ENCODE measurements around the gene TBC1D22A. TPM values are rescaled to one million over a fixed set of nuclear protein-coding genes. Genes with fewer than 3 reads are reported as not detected.
A peak's percentile ranks its signal among the peaks of the same experiment; 100 is the strongest.

Gene TBC1D22A
- total and polyA plus RNA-seq, 2 donors from 2014 or later, result 24.6 to 39.4 TPM

DNA sequence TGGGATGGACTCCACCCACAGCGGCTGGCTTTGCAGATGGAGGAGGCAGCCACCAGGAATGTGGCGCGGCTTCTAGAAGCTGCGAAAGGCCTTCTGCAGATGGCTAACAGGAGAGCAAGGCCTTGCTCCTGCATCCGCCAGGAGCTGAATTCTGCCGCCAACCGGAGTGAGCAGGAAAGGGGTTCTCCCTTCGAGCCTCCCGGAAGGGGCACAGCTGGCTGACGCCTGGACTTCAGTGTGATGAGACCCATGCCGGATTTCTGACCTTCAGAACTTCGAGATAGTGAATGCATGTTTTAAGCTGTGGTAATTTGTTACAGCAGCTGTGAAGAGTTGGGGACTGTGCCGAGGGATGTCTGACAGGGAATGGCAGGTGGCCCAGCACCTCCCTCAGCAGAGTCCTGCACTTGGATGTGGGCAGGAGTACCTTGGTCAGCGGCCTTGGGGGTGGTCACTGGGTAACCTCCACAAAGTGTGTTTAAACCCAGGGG lies 7.7 kb downstream of the TBC1D22A start:
- H3K27me3 ChIP-seq (ENCODE audit: control insufficient read depth, insufficient read depth, low read length), result no peaks in the 10 kb centered on the region
- intact Hi-C loops (cut with DNase I), result no loop called here
- H3K4me3 ChIP-seq (ENCODE audit: low read length in 3 of 3), result no peak overlapping the region
- H3K9me3 ChIP-seq (ENCODE audit: control insufficient read depth in 2 of 3, insufficient read depth in 1 of 3, low read length in 3 of 3), result no peaks in the 10 kb centered on the region
- H3K27ac ChIP-seq (ENCODE audit: low read depth in 2 of 2, low read length in 2 of 2), result peak overlapping the region in 1 of 2 donors; percentile 71
- H3K36me3 ChIP-seq (ENCODE audit: control insufficient read depth in 2 of 3, insufficient read depth in 3 of 3, low read length in 3 of 3), result no peaks in the 10 kb centered on the region
- peak in 1 of 5 donors; percentile 76 for DNase-seq
- FAIRE-seq, result no peak
- peaks cover 0 to 30% (median 7%) of the 10 kb centered on the region in 3 donors for H3K4me1 ChIP-seq (ENCODE audit: control insufficient read depth in 2 of 3, insufficient read depth in 2 of 3, low read depth in 1 of 3, low read length in 3 of 3)
- H3K9ac ChIP-seq (ENCODE audit: low read length in 3 of 3), result no peak overlapping the region
- TF ChIP-seq, protein P1, sequence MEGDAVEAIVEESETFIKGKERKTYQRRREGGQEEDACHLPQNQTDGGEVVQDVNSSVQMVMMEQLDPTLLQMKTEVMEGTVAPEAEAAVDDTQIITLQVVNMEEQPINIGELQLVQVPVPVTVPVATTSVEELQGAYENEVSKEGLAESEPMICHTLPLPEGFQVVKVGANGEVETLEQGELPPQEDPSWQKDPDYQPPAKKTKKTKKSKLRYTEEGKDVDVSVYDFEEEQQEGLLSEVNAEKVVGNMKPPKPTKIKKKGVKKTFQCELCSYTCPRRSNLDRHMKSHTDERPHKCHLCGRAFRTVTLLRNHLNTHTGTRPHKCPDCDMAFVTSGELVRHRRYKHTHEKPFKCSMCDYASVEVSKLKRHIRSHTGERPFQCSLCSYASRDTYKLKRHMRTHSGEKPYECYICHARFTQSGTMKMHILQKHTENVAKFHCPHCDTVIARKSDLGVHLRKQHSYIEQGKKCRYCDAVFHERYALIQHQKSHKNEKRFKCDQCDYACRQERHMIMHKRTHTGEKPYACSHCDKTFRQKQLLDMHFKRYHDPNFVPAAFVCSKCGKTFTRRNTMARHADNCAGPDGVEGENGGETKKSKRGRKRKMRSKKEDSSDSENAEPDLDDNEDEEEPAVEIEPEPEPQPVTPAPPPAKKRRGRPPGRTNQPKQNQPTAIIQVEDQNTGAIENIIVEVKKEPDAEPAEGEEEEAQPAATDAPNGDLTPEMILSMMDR (IDR thresholded peaks at IDR 0.05; ENCODE audit: borderline replicate concordance, extremely low read depth, insufficient read depth), result no peak

DNA sequence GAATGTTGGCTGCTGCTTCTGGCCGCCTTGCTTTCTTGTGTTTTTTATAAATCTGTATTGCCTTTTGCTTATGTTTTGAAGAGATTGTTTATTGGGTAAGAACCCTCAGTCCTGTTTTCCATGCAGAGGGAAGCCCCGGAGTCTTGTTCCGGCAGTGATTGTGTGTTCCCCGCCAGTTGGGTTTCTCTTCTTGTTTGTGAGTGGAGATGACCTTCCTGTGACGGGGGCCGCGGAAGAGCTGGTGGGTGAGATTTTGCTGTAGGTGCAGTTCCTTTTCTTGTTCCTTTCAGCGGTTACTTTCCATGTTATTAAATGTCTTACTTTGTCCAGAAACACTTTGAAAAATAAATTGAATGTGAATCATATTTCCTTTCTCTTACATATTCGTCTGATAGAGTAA lies 8.3 kb downstream of the TBC1D22A start:
- Histone ChIP-seq H3K9ac (ENCODE audit: low read length in 3 of 3) (no peak overlapping the region), H3K27ac (ENCODE audit: low read depth in 2 of 2, low read length in 2 of 2) (no peak overlapping the region), H3K36me3 (ENCODE audit: control insufficient read depth in 2 of 3, insufficient read depth in 3 of 3, low read length in 3 of 3) (no peaks in the 10 kb centered on the region), H3K27me3 (ENCODE audit: control insufficient read depth, insufficient read depth, low read length) (no peaks in the 10 kb centered on the region), H3K9me3 (ENCODE audit: control insufficient read depth in 2 of 3, insufficient read depth in 1 of 3, low read length in 3 of 3) (no peaks in the 10 kb centered on the region), H3K4me3 (ENCODE audit: low read length in 3 of 3) (no peak overlapping the region), H3K4me1 (ENCODE audit: control insufficient read depth in 2 of 3, insufficient read depth in 2 of 3, low read depth in 1 of 3, low read length in 3 of 3) (peaks cover 0 to 30% (median 9%) of the 10 kb centered on the region in 3 donors)
- TF ChIP-seq, protein P1 (IDR thresholded peaks at IDR 0.05; ENCODE audit: borderline replicate concordance, extremely low read depth, insufficient read depth), result no peak
- intact Hi-C loops (cut with DNase I), result no loop called here
- FAIRE-seq (no peak), DNase-seq (no peak)

DNA sequence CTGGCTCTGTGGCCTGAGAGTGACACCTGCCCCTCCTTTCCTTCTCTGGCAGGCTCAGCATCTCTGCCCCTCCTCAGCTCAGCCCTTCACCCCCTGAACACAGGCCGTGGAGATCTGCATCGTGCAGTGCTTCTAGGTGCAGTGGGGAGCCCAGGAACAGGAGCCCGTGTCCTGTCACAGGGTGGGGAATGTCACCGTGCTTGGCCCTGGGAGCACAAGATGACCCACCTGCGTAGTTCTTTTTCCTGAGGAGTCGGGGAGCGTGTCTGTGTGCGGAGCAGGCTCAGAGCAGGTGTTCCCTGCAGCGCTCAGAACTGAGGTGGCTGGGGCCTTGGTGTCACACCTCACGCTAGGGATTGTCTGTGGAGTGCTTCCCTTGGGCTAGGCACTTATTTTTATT lies 10.6 kb downstream of the TBC1D22A start:
- intact Hi-C loops (cut with DNase I), result no loop called here
- DNase-seq (no peak), FAIRE-seq (no peak)
- Histone ChIP-seq H3K36me3 (ENCODE audit: control insufficient read depth in 2 of 3, insufficient read depth in 3 of 3, low read length in 3 of 3) (no peaks in the 10 kb centered on the region), H3K9me3 (ENCODE audit: control insufficient read depth in 2 of 3, insufficient read depth in 1 of 3, low read length in 3 of 3) (no peaks in the 10 kb centered on the region), H3K4me1 (ENCODE audit: control insufficient read depth in 2 of 3, insufficient read depth in 2 of 3, low read depth in 1 of 3, low read length in 3 of 3) (peaks cover 0 to 36% (median 9%) of the 10 kb centered on the region in 3 donors), H3K27ac (ENCODE audit: low read depth in 2 of 2, low read length in 2 of 2) (no peak overlapping the region), H3K9ac (ENCODE audit: low read length in 3 of 3) (no peak overlapping the region), H3K27me3 (ENCODE audit: control insufficient read depth, insufficient read depth, low read length) (no peaks in the 10 kb centered on the region), H3K4me3 (ENCODE audit: low read length in 3 of 3) (no peak overlapping the region)
- TF ChIP-seq, protein P1 (IDR thresholded peaks at IDR 0.05; ENCODE audit: borderline replicate concordance, extremely low read depth, insufficient read depth), result no peak
